GM21723 (cell line): ENCODE data around the gene SNRNP48.

Experiments used
- ATAC-seq: cut with Tn5 transposase; IDR thresholded peaks from one replicate; pipeline ENCODE4 v1.9.1; 2021; ENCODE audit warnings: mild to moderate bottlenecking, moderate library complexity; ENCODE audit not compliant: unreplicated experiment

Gene SNRNP48

GRCh38 chr6:7589949-7590917 is at the start of gene SNRNP48:
TSS of gene SNRNP48 (plus strand) at chr6:7590198. CDS start at chr6:7590258, 60 bp downstream.
- ATAC-seq, result peak; percentile 100

- ATAC-seq, result no peak
Observed at GRCh38 chr6:7540595-7540994, 49.4 kb upstream of the SNRNP48 start.

GRCh38 chr6:7541175-7542064 is 48.6 kb upstream of the SNRNP48 start, which contains the start of gene DSP:
TSS of gene DSP (plus strand) at chr6:7541671. CDS start at chr6:7541916, 245 bp downstream.
- no peak for ATAC-seq

GRCh38 chr6:7542065-7542873 is 47.7 kb upstream of the SNRNP48 start:
- ATAC-seq, result no peak

GRCh38 chr6:7542874-7543624 is 46.9 kb upstream of the SNRNP48 start:
- ATAC-seq, result no peak

GRCh38 chr6:7543789-7544424 is 46.1 kb upstream of the SNRNP48 start:
- no peak for ATAC-seq

GRCh38 chr6:7544597-7544996 is 45.4 kb upstream of the SNRNP48 start:
- ATAC-seq, result no peak

- ATAC-seq, result no peak
Observed at GRCh38 chr6:7545316-7546019, 44.5 kb upstream of the SNRNP48 start.

- ATAC-seq, result no peak
Observed at GRCh38 chr6:7546020-7546369, 44.0 kb upstream of the SNRNP48 start.

- ATAC-seq, result no peak
Observed at GRCh38 chr6:7546383-7546782, 43.6 kb upstream of the SNRNP48 start.

- ATAC-seq, result no peak
Observed at GRCh38 chr6:7546896-7547295, 43.1 kb upstream of the SNRNP48 start.

GRCh38 chr6:7547315-7547714 is 42.7 kb upstream of the SNRNP48 start:
- ATAC-seq, result no peak

- ATAC-seq, result no peak
Observed at GRCh38 chr6:7550433-7550801, 39.6 kb upstream of the SNRNP48 start.

GRCh38 chr6:7554533-7555275 is 35.3 kb upstream of the SNRNP48 start:
- no peak for ATAC-seq

- ATAC-seq, result no peak
Observed at GRCh38 chr6:7555671-7556070, 34.3 kb upstream of the SNRNP48 start.

GRCh38 chr6:7556394-7557106 is 33.4 kb upstream of the SNRNP48 start:
- ATAC-seq, result no peak

- no peak for ATAC-seq
Observed at GRCh38 chr6:7557652-7558051, 32.3 kb upstream of the SNRNP48 start.

- no peak for ATAC-seq
Observed at GRCh38 chr6:7558781-7559180, 31.2 kb upstream of the SNRNP48 start.
